Stimulated activated naive CD4-positive, alpha-beta T cell (primary cell): Measurements from ENCODE around the gene USP31.

Experiments used
- DNase-seq, 6 experiments: peaks; one replicate each; lab custom pipeline; 2025; lab: John Stamatoyannopoulos, UW

Gene USP31

GRCh38 chr16:23149267-23149992 lies at the start of gene USP31:
TSS of gene USP31 (minus strand) at chr16:23149452. CDS start at chr16:23149270, 182 bp downstream.
- DNase-seq = peak; percentile 70 to 85 (median 80)

- no peak for DNase-seq
These were observed 47.3 kb upstream of the USP31 start for GRCh38 chr16:23196539-23196938.

GRCh38 chr16:23195366-23195978 lies 46.2 kb upstream of the USP31 start:
- DNase-seq = no peak

GRCh38 chr16:23194497-23195221 lies 45.4 kb upstream of the USP31 start:
- DNase-seq = no peak

- no peak for DNase-seq
These were observed 39.7 kb upstream of the USP31 start for GRCh38 chr16:23188911-23189310.

- DNase-seq = no peak
These were observed 38.1 kb upstream of the USP31 start for GRCh38 chr16:23187341-23187740.

- DNase-seq = no peak
These were observed 36.9 kb upstream of the USP31 start for GRCh38 chr16:23186171-23186570.

- DNase-seq = no peak
These were observed 36.4 kb upstream of the USP31 start for GRCh38 chr16:23185656-23186055.

- DNase-seq = no peak
These were observed 34.3 kb upstream of the USP31 start for GRCh38 chr16:23183543-23183862.

- DNase-seq = no peak
These were observed 33.7 kb upstream of the USP31 start, which contains the start of gene SCNN1G for GRCh38 chr16:23182679-23183542. TSS of gene SCNN1G (plus strand) at chr16:23182745. CDS start at chr16:23186272, 3,527 bp downstream.

GRCh38 chr16:23182206-23182678 lies 33.0 kb upstream of the USP31 start:
- DNase-seq = peak; percentile 44 to 65 (median 56)

GRCh38 chr16:23181506-23181905 lies 32.3 kb upstream of the USP31 start:
- no peak for DNase-seq

- no peak for DNase-seq
These were observed 26.4 kb upstream of the USP31 start for GRCh38 chr16:23175651-23176050.

- DNase-seq = no peak
These were observed 25.4 kb upstream of the USP31 start for GRCh38 chr16:23174622-23175021.

- no peak for DNase-seq
These were observed 23.7 kb upstream of the USP31 start for GRCh38 chr16:23172994-23173393.

- DNase-seq = no peak
These were observed 23.3 kb upstream of the USP31 start for GRCh38 chr16:23172583-23172982.

GRCh38 chr16:23164736-23165135 lies 15.5 kb upstream of the USP31 start:
- DNase-seq = no peak

GRCh38 chr16:23163921-23164320 lies 14.7 kb upstream of the USP31 start:
- no peak for DNase-seq

GRCh38 chr16:23160574-23160973 lies 11.3 kb upstream of the USP31 start:
- no peak for DNase-seq

GRCh38 chr16:23160082-23160481 lies 10.8 kb upstream of the USP31 start:
- DNase-seq = no peak

GRCh38 chr16:23158114-23158513 lies 8.9 kb upstream of the USP31 start:
- no peak for DNase-seq

- peak in 1 of 6 experiments; percentile 2 for DNase-seq
These were observed 7.8 kb upstream of the USP31 start for GRCh38 chr16:23156946-23157460.
